ENCODE results near the gene KLF9.
"Not testable (repeated sequence)": the region's sequence is repeated elsewhere in the genome, so short reads cannot be mapped to it uniquely, and the experiment has no call there.

DNA sequence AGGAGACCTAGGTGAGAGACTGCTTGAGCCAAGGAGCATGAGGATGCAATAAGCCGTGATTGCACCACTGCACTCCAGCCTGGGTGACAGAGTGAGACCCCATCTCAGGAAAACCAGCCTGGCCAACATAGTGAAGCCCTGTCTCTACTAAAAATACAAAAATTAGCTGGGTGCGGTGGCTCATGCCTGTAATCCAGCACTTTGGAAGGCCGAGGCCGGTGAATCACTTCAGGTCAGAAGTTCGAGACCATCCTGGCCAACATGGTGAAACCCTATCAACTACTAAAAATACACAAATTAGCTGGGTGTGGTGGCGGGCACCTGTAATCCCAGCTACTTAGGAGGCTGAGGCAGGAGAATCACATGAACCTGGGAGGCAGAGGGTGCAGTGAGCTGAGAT, 13.2 kb downstream of the KLF9 start:
- TF ChIP-seq ZSCAN29 (IDR thresholded peaks at IDR 0.05); EZH2 (IDR thresholded peaks at IDR 0.05; ENCODE audit: borderline replicate concordance, low read depth, low read length); POLR2A (conservative IDR thresholded peaks at IDR 0.05); JUND (IDR thresholded peaks at IDR 0.05; ENCODE audit: borderline replicate concordance, low read depth, low read length); JUND (tag; IDR thresholded peaks at IDR 0.05; ENCODE audit: borderline replicate concordance, low read depth, low read length); TCF7L2 (IDR thresholded peaks at IDR 0.05; ENCODE audit: low read depth, low read length); PRPF4 (IDR thresholded peaks at IDR 0.05; ENCODE audit: insufficient read depth, low read depth, low read length, poor library complexity, severe bottlenecking); XRCC5 (IDR thresholded peaks at IDR 0.05; ENCODE audit: low read depth, low read length); FIP1L1 (IDR thresholded peaks at IDR 0.05; ENCODE audit: low read depth, low read length, poor library complexity, severe bottlenecking); POLR2AphosphoS5 (IDR thresholded peaks at IDR 0.05; ENCODE audit: control insufficient read depth, insufficient read depth, low read depth, low read length): not testable (repeated sequence)
- TF ChIP-seq, protein P1, sequence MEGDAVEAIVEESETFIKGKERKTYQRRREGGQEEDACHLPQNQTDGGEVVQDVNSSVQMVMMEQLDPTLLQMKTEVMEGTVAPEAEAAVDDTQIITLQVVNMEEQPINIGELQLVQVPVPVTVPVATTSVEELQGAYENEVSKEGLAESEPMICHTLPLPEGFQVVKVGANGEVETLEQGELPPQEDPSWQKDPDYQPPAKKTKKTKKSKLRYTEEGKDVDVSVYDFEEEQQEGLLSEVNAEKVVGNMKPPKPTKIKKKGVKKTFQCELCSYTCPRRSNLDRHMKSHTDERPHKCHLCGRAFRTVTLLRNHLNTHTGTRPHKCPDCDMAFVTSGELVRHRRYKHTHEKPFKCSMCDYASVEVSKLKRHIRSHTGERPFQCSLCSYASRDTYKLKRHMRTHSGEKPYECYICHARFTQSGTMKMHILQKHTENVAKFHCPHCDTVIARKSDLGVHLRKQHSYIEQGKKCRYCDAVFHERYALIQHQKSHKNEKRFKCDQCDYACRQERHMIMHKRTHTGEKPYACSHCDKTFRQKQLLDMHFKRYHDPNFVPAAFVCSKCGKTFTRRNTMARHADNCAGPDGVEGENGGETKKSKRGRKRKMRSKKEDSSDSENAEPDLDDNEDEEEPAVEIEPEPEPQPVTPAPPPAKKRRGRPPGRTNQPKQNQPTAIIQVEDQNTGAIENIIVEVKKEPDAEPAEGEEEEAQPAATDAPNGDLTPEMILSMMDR (IDR thresholded peaks at IDR 0.05 in 2 of 3, conservative IDR thresholded peaks at IDR 0.05 in 1 of 3; ENCODE audit: insufficient read depth in 2 of 3, low read depth in 1 of 3, low read length in 3 of 3) = not testable (repeated sequence)
- TF ChIP-seq, protein P2, sequence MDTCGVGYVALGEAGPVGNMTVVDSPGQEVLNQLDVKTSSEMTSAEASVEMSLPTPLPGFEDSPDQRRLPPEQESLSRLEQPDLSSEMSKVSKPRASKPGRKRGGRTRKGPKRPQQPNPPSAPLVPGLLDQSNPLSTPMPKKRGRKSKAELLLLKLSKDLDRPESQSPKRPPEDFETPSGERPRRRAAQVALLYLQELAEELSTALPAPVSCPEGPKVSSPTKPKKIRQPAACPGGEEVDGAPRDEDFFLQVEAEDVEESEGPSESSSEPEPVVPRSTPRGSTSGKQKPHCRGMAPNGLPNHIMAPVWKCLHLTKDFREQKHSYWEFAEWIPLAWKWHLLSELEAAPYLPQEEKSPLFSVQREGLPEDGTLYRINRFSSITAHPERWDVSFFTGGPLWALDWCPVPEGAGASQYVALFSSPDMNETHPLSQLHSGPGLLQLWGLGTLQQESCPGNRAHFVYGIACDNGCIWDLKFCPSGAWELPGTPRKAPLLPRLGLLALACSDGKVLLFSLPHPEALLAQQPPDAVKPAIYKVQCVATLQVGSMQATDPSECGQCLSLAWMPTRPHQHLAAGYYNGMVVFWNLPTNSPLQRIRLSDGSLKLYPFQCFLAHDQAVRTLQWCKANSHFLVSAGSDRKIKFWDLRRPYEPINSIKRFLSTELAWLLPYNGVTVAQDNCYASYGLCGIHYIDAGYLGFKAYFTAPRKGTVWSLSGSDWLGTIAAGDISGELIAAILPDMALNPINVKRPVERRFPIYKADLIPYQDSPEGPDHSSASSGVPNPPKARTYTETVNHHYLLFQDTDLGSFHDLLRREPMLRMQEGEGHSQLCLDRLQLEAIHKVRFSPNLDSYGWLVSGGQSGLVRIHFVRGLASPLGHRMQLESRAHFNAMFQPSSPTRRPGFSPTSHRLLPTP (IDR thresholded peaks at IDR 0.05; ENCODE audit: borderline replicate concordance, extremely low read depth, insufficient read length) = not testable (repeated sequence)
- TF ChIP-seq, protein P3, sequence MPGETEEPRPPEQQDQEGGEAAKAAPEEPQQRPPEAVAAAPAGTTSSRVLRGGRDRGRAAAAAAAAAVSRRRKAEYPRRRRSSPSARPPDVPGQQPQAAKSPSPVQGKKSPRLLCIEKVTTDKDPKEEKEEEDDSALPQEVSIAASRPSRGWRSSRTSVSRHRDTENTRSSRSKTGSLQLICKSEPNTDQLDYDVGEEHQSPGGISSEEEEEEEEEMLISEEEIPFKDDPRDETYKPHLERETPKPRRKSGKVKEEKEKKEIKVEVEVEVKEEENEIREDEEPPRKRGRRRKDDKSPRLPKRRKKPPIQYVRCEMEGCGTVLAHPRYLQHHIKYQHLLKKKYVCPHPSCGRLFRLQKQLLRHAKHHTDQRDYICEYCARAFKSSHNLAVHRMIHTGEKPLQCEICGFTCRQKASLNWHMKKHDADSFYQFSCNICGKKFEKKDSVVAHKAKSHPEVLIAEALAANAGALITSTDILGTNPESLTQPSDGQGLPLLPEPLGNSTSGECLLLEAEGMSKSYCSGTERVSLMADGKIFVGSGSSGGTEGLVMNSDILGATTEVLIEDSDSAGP (CRISPR knock-in tag; IDR thresholded peaks at IDR 0.05) = not testable (repeated sequence)
- TF ChIP-seq, protein P4, sequence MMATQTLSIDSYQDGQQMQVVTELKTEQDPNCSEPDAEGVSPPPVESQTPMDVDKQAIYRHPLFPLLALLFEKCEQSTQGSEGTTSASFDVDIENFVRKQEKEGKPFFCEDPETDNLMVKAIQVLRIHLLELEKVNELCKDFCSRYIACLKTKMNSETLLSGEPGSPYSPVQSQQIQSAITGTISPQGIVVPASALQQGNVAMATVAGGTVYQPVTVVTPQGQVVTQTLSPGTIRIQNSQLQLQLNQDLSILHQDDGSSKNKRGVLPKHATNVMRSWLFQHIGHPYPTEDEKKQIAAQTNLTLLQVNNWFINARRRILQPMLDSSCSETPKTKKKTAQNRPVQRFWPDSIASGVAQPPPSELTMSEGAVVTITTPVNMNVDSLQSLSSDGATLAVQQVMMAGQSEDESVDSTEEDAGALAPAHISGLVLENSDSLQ (IDR thresholded peaks at IDR 0.05) = not testable (repeated sequence)
